H1 (cell line): ENCODE measurements around the gene FLCN. TPM values are rescaled to one million over a fixed set of nuclear protein-coding genes. Genes with fewer than 3 reads are reported as not detected.

Experiments
- CTCF ChIP-seq, 3 experiments: IDR thresholded peaks; 1 replicate in 2 of 3; 2 replicates in 1 of 3; pipeline versions ENCODE4 v1.5.1 to v1.6.1; 2011; ENCODE audit warnings: low read length in 3 of 3, mild to moderate bottlenecking in 3 of 3, inconsistent platforms in 2 of 3, low read depth in 1 of 3, moderate library complexity in 1 of 3; ENCODE audit not compliant: insufficient read depth in 1 of 3; ENCODE audit errors: control extremely low read depth in 1 of 3
- EP300 ChIP-seq, 2 experiments: IDR thresholded peaks; 1 replicate in 1 of 2; 2 replicates in 1 of 2; pipeline ENCODE4 v1.6.1; 2011 to 2012; ENCODE audit warnings: low read depth in 2 of 2, low read length in 2 of 2, mild to moderate bottlenecking in 2 of 2, borderline replicate concordance in 1 of 2, inconsistent platforms in 1 of 2, moderate library complexity in 1 of 2
- EZH2 ChIP-seq: fragments of 200-600 bp; sonication (generic); IDR thresholded peaks from 2 replicates; pipeline ENCODE4 v1.7.1; 2012; ENCODE audit warnings: low read depth, mild to moderate bottlenecking, moderate library complexity, low read length, inconsistent platforms; ENCODE audit not compliant: severe bottlenecking
- HDAC6 ChIP-seq: IDR thresholded peaks from one replicate; pipeline ENCODE4 v1.7.1; 2012; ENCODE audit warnings: low read depth, mild to moderate bottlenecking, inconsistent platforms, low read length, moderate library complexity
- POU5F1 ChIP-seq: IDR thresholded peaks from 2 replicates; pipeline ENCODE4 v1.6.1; 2011; ENCODE audit warnings: low read depth, mild to moderate bottlenecking, low read length, moderate library complexity
- SIRT6 ChIP-seq: IDR thresholded peaks from one replicate; pipeline ENCODE4 v1.7.1; 2012; ENCODE audit warnings: low read length, inconsistent platforms
- SP2 ChIP-seq: IDR thresholded peaks from 2 replicates; pipeline ENCODE4 v1.6.1; 2012; ENCODE audit warnings: mild to moderate bottlenecking, low read length, inconsistent platforms
- ZNF274 ChIP-seq: IDR thresholded peaks from 2 replicates; pipeline ENCODE4 v1.7.0; 2012; ENCODE audit warnings: low read length, borderline replicate concordance; ENCODE audit errors: extremely low read depth
- polyA plus RNA-seq, 7 experiments: library from polyadenylated mRNA; depleted of rRNA in 3 of 7; stranded (reverse) in 5 of 7; unstranded in 2 of 7; fragments of >200 nt in 5 of 7; fragments of 200-250 nt in 2 of 7; gene quantifications; 1 replicate in 5 of 7; 2 replicates in 1 of 7; 4 replicates in 1 of 7; pipeline versions ENCODE4 v1.2.1 to v1.2.3, GENCODE V29; 2011 to 2013; ENCODE audit warnings: missing spikeins in 2 of 7, mixed read lengths in 2 of 7
- total RNA-seq: library from RNA; stranded (reverse); fragmentation: NEBNext Ultra II Directional; extraction: Animal tissue kit (Norgen Biotek cat#: 25700); gene quantifications from 2 replicates; pipeline ENCODE4 v1.2.1, GENCODE V29; 2021
- TF ChIP-seq, protein P1 (sequence below): fragments of 300-600 bp; sonication (generic); IDR thresholded peaks from 2 replicates; pipeline ENCODE4 v1.7.1; 2012; ENCODE audit warnings: low read length, moderate library complexity, mild to moderate bottlenecking, inconsistent platforms; ENCODE audit not compliant: insufficient replicate concordance

FLCN gene
- total and polyA plus RNA-seq, 2 of the 8 experiments (the other 6 are each of a cell fraction or from before 2014, with no cell fraction given), result 15.6 to 34.6 TPM

- TF ChIP-seq, protein P1, sequence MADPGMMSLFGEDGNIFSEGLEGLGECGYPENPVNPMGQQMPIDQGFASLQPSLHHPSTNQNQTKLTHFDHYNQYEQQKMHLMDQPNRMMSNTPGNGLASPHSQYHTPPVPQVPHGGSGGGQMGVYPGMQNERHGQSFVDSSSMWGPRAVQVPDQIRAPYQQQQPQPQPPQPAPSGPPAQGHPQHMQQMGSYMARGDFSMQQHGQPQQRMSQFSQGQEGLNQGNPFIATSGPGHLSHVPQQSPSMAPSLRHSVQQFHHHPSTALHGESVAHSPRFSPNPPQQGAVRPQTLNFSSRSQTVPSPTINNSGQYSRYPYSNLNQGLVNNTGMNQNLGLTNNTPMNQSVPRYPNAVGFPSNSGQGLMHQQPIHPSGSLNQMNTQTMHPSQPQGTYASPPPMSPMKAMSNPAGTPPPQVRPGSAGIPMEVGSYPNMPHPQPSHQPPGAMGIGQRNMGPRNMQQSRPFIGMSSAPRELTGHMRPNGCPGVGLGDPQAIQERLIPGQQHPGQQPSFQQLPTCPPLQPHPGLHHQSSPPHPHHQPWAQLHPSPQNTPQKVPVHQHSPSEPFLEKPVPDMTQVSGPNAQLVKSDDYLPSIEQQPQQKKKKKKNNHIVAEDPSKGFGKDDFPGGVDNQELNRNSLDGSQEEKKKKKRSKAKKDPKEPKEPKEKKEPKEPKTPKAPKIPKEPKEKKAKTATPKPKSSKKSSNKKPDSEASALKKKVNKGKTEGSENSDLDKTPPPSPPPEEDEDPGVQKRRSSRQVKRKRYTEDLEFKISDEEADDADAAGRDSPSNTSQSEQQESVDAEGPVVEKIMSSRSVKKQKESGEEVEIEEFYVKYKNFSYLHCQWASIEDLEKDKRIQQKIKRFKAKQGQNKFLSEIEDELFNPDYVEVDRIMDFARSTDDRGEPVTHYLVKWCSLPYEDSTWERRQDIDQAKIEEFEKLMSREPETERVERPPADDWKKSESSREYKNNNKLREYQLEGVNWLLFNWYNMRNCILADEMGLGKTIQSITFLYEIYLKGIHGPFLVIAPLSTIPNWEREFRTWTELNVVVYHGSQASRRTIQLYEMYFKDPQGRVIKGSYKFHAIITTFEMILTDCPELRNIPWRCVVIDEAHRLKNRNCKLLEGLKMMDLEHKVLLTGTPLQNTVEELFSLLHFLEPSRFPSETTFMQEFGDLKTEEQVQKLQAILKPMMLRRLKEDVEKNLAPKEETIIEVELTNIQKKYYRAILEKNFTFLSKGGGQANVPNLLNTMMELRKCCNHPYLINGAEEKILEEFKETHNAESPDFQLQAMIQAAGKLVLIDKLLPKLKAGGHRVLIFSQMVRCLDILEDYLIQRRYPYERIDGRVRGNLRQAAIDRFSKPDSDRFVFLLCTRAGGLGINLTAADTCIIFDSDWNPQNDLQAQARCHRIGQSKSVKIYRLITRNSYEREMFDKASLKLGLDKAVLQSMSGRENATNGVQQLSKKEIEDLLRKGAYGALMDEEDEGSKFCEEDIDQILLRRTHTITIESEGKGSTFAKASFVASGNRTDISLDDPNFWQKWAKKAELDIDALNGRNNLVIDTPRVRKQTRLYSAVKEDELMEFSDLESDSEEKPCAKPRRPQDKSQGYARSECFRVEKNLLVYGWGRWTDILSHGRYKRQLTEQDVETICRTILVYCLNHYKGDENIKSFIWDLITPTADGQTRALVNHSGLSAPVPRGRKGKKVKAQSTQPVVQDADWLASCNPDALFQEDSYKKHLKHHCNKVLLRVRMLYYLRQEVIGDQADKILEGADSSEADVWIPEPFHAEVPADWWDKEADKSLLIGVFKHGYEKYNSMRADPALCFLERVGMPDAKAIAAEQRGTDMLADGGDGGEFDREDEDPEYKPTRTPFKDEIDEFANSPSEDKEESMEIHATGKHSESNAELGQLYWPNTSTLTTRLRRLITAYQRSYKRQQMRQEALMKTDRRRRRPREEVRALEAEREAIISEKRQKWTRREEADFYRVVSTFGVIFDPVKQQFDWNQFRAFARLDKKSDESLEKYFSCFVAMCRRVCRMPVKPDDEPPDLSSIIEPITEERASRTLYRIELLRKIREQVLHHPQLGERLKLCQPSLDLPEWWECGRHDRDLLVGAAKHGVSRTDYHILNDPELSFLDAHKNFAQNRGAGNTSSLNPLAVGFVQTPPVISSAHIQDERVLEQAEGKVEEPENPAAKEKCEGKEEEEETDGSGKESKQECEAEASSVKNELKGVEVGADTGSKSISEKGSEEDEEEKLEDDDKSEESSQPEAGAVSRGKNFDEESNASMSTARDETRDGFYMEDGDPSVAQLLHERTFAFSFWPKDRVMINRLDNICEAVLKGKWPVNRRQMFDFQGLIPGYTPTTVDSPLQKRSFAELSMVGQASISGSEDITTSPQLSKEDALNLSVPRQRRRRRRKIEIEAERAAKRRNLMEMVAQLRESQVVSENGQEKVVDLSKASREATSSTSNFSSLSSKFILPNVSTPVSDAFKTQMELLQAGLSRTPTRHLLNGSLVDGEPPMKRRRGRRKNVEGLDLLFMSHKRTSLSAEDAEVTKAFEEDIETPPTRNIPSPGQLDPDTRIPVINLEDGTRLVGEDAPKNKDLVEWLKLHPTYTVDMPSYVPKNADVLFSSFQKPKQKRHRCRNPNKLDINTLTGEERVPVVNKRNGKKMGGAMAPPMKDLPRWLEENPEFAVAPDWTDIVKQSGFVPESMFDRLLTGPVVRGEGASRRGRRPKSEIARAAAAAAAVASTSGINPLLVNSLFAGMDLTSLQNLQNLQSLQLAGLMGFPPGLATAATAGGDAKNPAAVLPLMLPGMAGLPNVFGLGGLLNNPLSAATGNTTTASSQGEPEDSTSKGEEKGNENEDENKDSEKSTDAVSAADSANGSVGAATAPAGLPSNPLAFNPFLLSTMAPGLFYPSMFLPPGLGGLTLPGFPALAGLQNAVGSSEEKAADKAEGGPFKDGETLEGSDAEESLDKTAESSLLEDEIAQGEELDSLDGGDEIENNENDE, result no peak
- TF ChIP-seq SIRT6 (no peak), EZH2 (no peak), HDAC6 (no peak), SP2 (no peak), EP300 (IDR thresholded peaks at IDR 0.05; ENCODE audit: borderline replicate concordance in 1 of 2, low read depth in 2 of 2, low read length in 2 of 2) (no peak), POU5F1 (no peak), ZNF274 (no peak), CTCF (IDR thresholded peaks at IDR 0.05; ENCODE audit: control extremely low read depth in 1 of 3, insufficient read depth in 1 of 3, low read depth in 1 of 3, low read length in 3 of 3) (no peak)
Observed at GRCh38 chr17:17246879-17247278, 9.9 kb upstream of the FLCN start (continued).
